WTC11 (cell line): ENCODE measurements around the gene PPA2. TPM values are rescaled to one million over a fixed set of nuclear protein-coding genes. Genes with fewer than 3 reads are reported as not detected.
A peak's percentile ranks its signal among the peaks of the same experiment; 100 is the strongest.

ENCODE experiments used
- ARID4B ChIP-seq: sonication (generic); formaldehyde crosslinking; IDR thresholded peaks from 2 replicates; pipeline ENCODE4 v1.8.0; 2023; ENCODE audit warnings: missing genetic modification reagents, mild to moderate bottlenecking, borderline replicate concordance
- ATF1 ChIP-seq: sonication (generic); formaldehyde crosslinking; IDR thresholded peaks from 2 replicates; pipeline ENCODE4 v1.8.1; 2023; ENCODE audit warnings: mild to moderate bottlenecking, moderate library complexity, missing genetic modification reagents
- ATF6 ChIP-seq: sonication (generic); formaldehyde crosslinking; IDR thresholded peaks from 2 replicates; pipeline ENCODE4 v1.8.1; 2023; ENCODE audit warnings: mild to moderate bottlenecking, missing genetic modification reagents
- ELF4 ChIP-seq: sonication (generic); formaldehyde crosslinking; IDR thresholded peaks from 2 replicates; pipeline ENCODE4 v1.8.1; 2022; ENCODE audit warnings: low read depth, mild to moderate bottlenecking, moderate library complexity, missing genetic modification reagents
- ESRRA ChIP-seq: sonication (generic); formaldehyde crosslinking; IDR thresholded peaks from 2 replicates; pipeline ENCODE4 v1.8.1; 2022; ENCODE audit warnings: mild to moderate bottlenecking, missing genetic modification reagents, borderline replicate concordance
- FOXJ3 ChIP-seq: sonication (generic); formaldehyde crosslinking; IDR thresholded peaks from 2 replicates; pipeline ENCODE4 v1.9.0; 2021; ENCODE audit warnings: missing genetic modification reagents, mild to moderate bottlenecking, borderline replicate concordance
- HMGA2 ChIP-seq: fragments of 250-450 bp; sonication (Bioruptor Pico); IDR thresholded peaks from 2 replicates; pipeline ENCODE4 v1.4.0; 2021; ENCODE audit warnings: mild to moderate bottlenecking, moderate library complexity
- IRF2 ChIP-seq: sonication (generic); formaldehyde crosslinking; IDR thresholded peaks from 2 replicates; pipeline ENCODE4 v1.8.0; 2022; ENCODE audit warnings: low read depth, missing genetic modification reagents, borderline replicate concordance
- NFATC4 ChIP-seq: fragments of 250-450 bp; sonication (Bioruptor Pico); IDR thresholded peaks from 2 replicates; pipeline ENCODE4 v1.9.0; 2021; ENCODE audit warnings: mild to moderate bottlenecking
- NR1H2 ChIP-seq: sonication (generic); formaldehyde crosslinking; IDR thresholded peaks from 2 replicates; pipeline ENCODE4 v1.9.0; 2021; ENCODE audit warnings: mild to moderate bottlenecking, moderate library complexity, missing genetic modification reagents
- SMAD3 ChIP-seq: sonication (generic); formaldehyde crosslinking; IDR thresholded peaks from 2 replicates; pipeline ENCODE4 v1.8.0; 2022; ENCODE audit warnings: missing genetic modification reagents, mild to moderate bottlenecking, borderline replicate concordance
- SOX15 ChIP-seq: fragments of 250-450 bp; sonication (Bioruptor Pico); IDR thresholded peaks from 2 replicates; pipeline ENCODE4 v1.9.0; 2021; ENCODE audit warnings: mild to moderate bottlenecking
- STAT6 ChIP-seq: sonication (generic); formaldehyde crosslinking; conservative IDR thresholded peaks from 2 replicates; pipeline ENCODE4 v1.8.1; 2023; ENCODE audit warnings: mild to moderate bottlenecking, low read depth, missing genetic modification reagents, moderate library complexity
- TEAD1 ChIP-seq: sonication (generic); formaldehyde crosslinking; IDR thresholded peaks from 2 replicates; pipeline ENCODE4 v1.8.0; 2022; ENCODE audit warnings: mild to moderate bottlenecking, missing genetic modification reagents
- ZBTB43 ChIP-seq: sonication (generic); formaldehyde crosslinking; IDR thresholded peaks from 2 replicates; pipeline ENCODE4 v1.8.1; 2023; ENCODE audit warnings: mild to moderate bottlenecking, missing genetic modification reagents
- ZMAT4 ChIP-seq: fragments of 250-450 bp; sonication (Bioruptor Pico); IDR thresholded peaks from 2 replicates; pipeline ENCODE4 v1.9.0; 2021; ENCODE audit warnings: mild to moderate bottlenecking
- ZNF138 ChIP-seq: sonication (generic); formaldehyde crosslinking; conservative IDR thresholded peaks from 2 replicates; pipeline ENCODE4 v1.8.1; 2022; ENCODE audit warnings: mild to moderate bottlenecking, moderate library complexity, missing genetic modification reagents
- ZNF317 ChIP-seq: sonication (generic); formaldehyde crosslinking; IDR thresholded peaks from 2 replicates; pipeline ENCODE4 v1.8.1; 2023; ENCODE audit warnings: low read depth, mild to moderate bottlenecking, moderate library complexity, missing genetic modification reagents, borderline replicate concordance
- ZNF416 ChIP-seq: fragments of 250-450 bp; sonication (Bioruptor Pico); IDR thresholded peaks from 2 replicates; pipeline ENCODE4 v1.9.0; 2021; ENCODE audit warnings: mild to moderate bottlenecking, inconsistent platforms
- ZNF423 ChIP-seq: fragments of 250-450 bp; sonication (Bioruptor Pico); IDR thresholded peaks from 2 replicates; pipeline ENCODE4 v2.1.2; 2022; ENCODE audit warnings: mild to moderate bottlenecking, moderate library complexity
- ZNF532 ChIP-seq: fragments of 250-450 bp; sonication (Bioruptor Pico); IDR thresholded peaks from 2 replicates; pipeline ENCODE4 v1.9.0; 2021; ENCODE audit warnings: mild to moderate bottlenecking, borderline replicate concordance
- ZSCAN18 ChIP-seq: fragments of 250-450 bp; sonication (Bioruptor Pico); IDR thresholded peaks from 2 replicates; pipeline ENCODE4 v2.1.2; 2022; ENCODE audit warnings: mild to moderate bottlenecking, moderate library complexity
- total RNA-seq: library from RNA; stranded (reverse); gene quantifications from 3 replicates; pipeline ENCODE4 v1.2.3, GENCODE V29; 2021

The PPA2 gene
- total RNA-seq, 1 experiment from 2014 or later = 50.8 TPM

GRCh38 chr4:105473324-105474098, at the start of gene PPA2 (continued):
- TF ChIP-seq ESRRA (no peak), TEAD1 (peak; percentile 71; the same call in 1 of the 2 replicates), ZMAT4 (CRISPR knock-in tag) (no peak), ELF4 (CRISPR knock-in tag) (no peak), ZNF138 (CRISPR knock-in tag) (no peak), HMGA2 (CRISPR knock-in tag) (no peak), NR1H2 (CRISPR knock-in tag) (no peak), ZNF532 (CRISPR knock-in tag) (no peak), IRF2 (CRISPR knock-in tag) (no peak), NFATC4 (CRISPR knock-in tag) (no peak), FOXJ3 (CRISPR knock-in tag) (no peak), ATF1 (no peak; the same call in 1 of the 2 replicates), ZSCAN18 (no peak), ARID4B (CRISPR knock-in tag) (no peak; the same call in none of the 2 replicates), ATF6 (CRISPR knock-in tag) (no peak), ZNF423 (CRISPR knock-in tag) (peak; percentile 89), ZNF416 (CRISPR knock-in tag) (peak; percentile 56; the same call in 1 of the 2 replicates), STAT6 (no peak), SMAD3 (CRISPR knock-in tag) (0 out of 2 replicates have a peak, but pooled peaks have one; percentile 41), ZNF317 (CRISPR knock-in tag) (no peak), SOX15 (CRISPR knock-in tag) (no peak), ZBTB43 (CRISPR knock-in tag) (peak; percentile 40; the same call in 1 of the 2 replicates)
